Measurements from ENCODE around the gene AKT3.

Gene AKT3

DNA sequence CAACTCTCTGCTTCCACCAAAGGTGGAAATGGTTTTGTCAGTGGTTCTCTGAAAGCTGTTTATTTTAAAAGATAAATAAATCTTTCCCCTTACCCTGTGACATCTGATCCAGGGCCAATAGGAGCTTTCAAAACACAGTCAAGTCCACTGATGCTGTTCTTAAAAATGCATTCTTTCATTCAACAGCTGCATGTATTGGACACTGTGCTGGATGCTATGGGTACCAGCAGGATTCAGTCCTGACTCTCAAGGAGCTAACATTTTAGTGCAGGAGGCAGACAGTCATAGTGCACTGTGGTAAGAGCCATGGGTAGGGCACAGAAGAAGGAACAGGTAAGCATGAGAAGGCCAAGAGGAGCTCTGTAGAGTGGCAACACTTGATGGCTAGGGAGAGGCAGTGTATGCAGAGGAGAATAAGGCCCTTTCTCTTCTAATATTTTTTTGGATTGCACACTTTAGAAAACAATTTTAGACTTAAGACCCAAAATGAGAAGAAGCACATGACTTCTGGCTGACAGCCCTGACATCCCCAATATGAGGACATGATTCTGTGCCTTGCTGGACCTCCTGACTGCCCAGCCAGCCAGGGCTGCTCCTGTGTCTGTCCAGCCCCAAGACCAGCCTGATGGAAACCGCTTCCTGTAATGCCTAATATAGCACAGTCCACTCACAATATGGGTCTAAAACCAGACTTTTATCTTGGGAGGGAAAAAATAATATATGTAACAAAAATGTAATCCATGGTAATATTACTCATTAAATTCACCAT is 386.9 kb downstream of the AKT3 start:
- no peak for DNase-seq (ENCODE audit: low read depth in 2 of 2)

DNA sequence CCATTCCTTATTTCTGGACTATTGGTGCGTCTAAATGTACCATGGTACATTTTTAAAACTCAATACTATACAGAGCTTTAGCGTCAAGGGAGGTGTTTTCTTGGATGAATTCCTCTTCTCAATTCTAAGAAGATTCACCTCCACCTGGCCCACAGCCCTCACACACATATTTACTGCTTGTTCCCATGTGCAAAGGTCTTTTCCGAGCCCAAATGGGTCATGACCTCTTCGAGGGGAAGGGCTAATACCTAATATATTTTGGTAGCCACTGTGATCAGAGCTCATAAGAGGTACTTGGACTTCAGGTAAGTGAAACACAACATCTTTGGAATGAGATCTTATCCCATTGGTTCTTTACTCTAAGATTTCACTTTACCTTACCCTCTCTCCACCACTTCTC is 388.3 kb downstream of the AKT3 start:
- no peak for DNase-seq (ENCODE audit: low read depth in 2 of 2)

DNA sequence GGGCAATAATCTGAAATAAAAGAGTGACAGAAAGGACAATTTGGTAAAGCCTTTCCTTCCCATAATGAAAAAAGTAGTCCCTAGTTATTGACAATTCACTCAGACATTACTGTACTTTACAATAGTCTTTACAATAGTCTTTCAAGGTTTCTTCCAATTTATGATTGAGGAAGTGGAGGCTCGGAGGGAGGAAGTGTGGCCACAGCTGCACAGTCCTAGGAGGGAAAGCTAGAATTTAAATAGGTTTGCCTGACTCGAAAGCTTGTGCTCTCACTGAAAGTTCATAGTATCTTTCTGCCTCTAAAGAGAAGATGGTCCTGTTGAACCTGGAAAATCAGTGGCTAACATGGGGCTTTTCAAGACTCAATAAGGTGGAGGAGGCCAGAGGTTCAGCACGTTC is 391.0 kb downstream of the AKT3 start:
- no peak for DNase-seq (ENCODE audit: low read depth in 2 of 2)

DNA sequence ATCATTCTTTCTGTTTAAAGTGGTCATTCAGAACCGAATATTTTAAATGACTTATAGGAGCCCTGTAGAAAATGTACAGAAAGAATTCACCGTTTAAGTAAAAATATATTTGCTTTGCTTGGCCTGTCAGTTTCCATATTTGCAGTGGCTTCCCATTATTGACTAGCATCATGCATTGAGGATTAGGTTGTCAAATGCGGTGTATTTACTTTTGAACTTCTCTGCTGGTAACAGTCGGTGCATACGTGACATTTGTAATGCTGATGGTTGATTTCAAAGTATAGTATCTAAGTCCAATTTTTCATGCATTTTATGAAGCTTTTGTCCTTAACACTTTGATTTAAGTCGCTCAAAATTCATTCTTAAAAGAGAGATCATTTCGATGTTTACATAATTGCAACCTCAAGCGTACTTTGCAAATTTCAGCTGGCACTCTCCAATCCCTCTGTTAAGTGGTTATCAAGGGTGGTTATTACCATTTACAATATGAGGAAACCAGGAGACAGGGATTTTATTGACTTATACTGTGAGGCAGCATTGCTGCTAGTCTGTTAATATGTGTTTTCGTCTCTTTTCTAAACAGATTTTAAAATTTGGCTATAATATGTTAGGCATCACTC is 392.6 kb downstream of the AKT3 start:
- no peak for DNase-seq (ENCODE audit: low read depth in 2 of 2)

DNA sequence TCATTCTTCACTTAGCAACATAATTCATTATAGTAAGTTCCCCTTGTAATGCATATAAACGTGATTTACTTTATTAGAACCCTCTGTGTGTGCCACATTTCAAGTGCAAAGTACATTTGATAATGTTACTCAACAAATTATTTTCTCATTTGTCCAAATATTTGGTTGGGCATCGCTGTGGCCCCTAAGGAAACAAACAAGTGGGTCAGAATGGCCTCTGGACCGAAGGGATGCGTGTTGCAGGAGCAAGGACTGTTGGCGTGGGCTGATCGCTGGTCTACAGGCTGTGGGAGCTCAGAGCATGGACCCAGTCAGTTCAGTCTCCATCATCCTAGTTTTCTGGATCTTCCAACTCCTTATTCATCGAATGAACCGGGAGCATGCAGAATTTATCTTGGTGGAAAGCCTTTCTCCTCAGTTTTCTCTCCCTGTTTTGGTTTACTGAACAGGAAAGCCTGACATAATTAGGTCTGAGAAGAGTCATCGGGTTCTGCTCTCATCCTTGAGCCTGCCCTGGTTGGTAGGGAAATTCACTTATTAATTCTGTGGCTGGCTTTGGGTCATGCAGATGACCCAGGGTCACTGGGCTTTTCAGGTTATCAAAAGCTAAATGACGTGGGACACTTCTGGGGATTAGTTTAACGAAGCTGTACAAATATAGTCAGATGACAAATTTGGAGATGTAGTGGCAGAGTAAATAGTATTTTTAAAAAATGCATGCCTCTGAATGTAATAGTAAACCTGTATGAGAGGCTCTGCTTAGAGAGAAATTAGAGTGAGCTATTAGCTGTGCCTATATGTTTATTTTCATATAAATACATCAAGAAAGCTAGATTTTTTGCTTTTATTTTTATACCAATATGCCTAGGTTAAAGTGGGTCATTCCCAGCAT is 394.0 kb downstream of the AKT3 start:
- DNase-seq (ENCODE audit: low read depth in 2 of 2), result no peak

DNA sequence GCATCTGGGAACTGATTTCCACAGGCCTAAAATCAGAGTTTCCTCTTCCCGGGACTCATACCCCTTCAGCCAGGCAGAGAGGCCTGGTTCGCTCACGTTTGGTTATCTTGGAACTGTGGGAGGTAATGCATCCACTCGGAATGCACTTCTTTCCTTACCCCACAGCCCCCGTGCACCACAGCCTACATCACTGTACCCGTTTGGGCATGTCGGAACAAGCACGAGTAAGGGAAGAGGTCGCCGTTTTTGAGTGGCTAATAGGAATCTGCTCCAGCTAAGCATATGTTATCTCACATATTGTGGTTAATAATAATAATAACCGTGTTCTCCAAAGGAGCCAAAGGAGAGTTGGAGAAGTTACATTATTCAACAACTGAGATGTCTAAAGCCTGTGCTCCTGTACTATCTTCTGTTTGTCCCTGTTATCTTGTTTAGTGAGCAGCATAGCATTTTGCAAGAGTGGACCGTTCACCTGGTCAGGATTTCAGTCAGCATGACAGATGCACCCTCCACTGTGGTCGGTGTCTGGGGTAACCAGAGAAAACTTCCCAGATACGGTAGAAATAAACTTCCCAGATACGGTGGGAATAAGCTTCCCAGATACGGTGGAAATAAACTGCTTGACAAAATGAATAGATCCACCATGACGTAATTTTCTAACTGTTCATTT is 395.6 kb downstream of the AKT3 start:
- DNase-seq (ENCODE audit: low read depth in 2 of 2), result no peak

DNA sequence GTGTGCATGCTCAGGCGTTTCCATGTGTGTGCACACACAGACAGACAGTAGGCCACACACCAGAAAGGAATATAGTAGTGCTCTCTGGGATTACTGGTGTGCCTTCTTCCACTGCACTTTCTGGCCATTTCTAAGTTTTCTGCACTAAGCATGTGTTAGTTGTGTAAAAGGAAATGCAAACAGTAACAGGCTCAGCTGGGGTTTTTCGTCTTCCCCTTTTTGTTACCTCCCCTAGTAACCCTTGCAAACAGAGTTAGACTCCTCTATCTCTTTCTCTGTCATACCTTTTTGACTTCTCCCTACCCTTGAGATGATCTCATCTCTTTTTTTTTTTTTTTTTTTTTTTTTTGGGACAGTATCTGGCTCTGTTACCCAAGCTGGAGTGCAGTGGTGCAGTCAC is 398.0 kb downstream of the AKT3 start:
- DNase-seq (ENCODE audit: low read depth in 2 of 2), result no peak

DNA sequence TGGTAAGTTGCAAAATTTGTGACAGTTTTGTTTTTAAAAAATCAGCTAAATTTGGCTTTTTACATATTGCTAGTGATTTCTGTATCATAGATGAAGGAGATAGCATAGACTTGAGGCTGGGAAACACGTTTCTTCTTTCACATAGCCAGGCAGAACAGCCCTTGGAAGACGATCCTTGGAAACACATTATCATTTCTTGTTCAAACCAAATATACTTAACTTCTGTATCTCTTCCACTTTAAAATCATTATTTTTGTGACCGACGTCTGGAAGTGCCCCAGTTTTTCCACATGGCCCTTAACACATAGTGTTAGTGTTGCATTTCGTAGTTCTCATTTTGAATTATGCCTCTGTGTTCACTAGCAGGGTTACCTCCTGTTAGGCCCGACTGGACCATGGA is 400.7 kb downstream of the AKT3 start:
- DNase-seq (ENCODE audit: low read depth in 2 of 2), result no peak

DNA sequence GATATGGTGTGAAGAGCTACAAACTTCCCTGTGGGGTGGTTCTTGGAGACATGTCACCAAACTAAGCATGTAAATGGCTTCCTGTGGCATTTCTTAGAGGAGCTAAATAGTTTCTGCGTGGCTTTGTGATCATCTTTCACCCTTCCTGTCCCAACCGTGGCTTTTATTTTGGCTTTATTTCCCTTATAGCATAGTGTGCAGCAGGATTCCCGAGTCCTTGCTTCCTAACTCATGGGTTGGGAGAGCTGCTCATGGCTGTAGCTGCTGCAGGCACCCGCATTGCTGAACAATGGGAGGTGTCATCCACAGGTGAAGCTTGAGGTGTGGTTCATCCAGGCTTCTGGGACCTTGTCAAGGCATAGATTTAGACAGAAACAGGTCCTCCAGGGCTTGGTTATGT is 402.2 kb downstream of the AKT3 start:
- no peak for DNase-seq (ENCODE audit: low read depth in 2 of 2)

DNA sequence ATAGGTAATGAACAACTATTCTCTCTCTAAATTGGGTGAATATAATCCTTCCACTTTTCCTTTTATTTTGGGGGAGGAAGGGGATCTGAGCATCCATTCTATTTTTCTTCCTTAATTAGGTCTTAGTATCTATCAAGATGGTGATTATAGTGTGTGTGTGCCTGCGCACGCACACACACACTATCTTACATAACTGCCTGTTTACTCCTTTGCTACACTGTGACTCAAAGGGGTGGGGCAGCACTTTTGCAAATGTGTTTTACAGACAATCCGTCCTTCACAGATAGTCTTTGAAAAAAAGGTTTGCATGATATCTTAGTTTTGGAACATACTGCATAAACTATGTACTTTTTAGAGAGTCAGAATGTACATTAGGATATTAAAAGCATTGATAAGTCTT is 402.7 kb downstream of the AKT3 start:
- no peak for DNase-seq (ENCODE audit: low read depth in 2 of 2)

DNA sequence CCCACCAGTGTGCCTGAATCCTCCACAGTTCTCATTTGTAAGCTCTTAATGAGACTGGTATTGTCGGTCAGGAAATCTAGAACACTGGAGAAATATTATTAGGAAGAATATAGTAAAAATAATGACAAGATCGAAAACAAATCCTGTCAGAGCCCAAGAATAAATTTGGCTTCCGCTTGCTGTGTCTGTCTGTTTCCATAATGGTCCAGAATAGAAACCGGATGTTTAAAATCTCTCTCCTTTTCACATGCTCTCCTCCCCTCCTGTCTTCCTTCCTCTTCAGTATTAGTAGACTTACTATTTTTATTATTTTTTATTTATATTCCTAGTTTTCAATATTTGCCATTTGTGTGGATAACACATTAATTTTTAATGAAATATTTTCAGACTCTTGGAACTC is 406.5 kb downstream of the AKT3 start:
- no peak for DNase-seq (ENCODE audit: low read depth in 2 of 2)

DNA sequence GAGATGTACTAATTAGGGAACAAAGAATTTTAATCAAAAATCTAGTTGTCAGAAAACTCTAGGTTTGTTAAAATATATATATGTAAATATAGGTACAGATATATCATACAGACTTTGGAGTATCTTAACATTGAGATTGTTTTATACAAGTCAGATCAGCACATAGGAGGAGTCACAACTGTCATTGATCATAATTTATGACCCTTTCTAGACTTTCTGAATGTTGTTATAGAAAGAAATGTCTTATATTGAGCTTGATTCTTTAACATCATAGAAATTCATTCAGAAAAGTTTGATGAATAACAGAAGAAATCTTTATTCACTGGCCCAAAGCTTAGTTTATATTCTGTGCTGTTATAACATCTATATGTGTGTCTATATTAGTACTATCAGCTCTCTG is 408.4 kb downstream of the AKT3 start:
- DNase-seq (ENCODE audit: low read depth in 2 of 2), result no peak

DNA sequence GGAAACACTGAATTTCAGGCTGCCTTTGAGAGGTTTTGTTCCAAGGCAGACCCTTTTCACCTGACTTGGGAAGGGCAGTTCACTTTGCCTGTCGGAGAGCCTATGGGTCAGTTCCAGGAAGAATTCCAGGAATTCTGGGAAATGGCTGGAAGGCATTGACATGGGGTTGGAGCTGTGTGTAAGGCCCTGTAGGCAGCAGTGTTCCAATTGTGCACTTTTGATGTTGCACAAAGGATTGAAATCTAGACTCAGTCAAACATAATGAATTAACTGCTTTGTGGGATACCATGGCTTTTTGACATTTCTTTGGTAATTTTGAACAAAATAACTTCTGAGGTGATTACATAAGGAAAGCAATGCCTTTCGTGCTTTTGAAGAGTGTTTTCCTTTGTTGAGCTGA is 409.6 kb downstream of the AKT3 start:
- no peak for DNase-seq (ENCODE audit: low read depth in 2 of 2)

DNA sequence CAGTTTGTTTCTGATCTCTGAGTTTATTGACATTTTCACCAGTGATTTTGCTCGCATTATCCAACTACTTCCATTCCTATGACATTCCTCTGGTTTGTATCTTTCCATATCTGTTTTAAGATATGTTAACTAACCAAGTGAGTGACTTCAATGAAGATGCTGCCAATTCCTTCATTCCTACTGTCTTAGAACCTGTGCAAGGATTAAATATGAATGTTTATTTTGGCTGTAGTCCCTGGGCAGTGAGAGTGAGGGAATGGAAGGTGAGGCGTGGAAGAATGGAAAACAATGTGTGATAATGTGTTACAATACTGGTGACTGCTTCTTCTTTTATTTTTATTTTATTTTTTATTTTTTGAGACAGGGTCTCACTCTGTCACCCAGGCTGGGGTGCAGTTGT is 411.2 kb downstream of the AKT3 start:
- DNase-seq (ENCODE audit: low read depth in 2 of 2), result no peak

All from stimulated activated CD4-positive, alpha-beta T cell treated with anti-CD3 and anti-CD28 coated beads, Interleukin-1b, Interleukin-23, amount 100 ng/mL, for 1 hour (primary cell).